ENCODE data around the gene CFAP20. TPM values are rescaled to one million over a fixed set of nuclear protein-coding genes. Genes with fewer than 3 reads are reported as not detected.

CFAP20 gene
- total RNA-seq, 1 experiment from 2014 or later: 60.4 TPM

- Histone ChIP-seq H3K79me1 (ENCODE audit: insufficient read depth, low read depth, low read length, poor library complexity, severe bottlenecking) (no peaks in the 10 kb centered on the region), H2BK12ac (ENCODE audit: insufficient read length, low read depth, low read length) (no peak overlapping the region), H2BK120ac (ENCODE audit: low read depth, low read length, poor library complexity, severe bottlenecking) (no peak overlapping the region), H3K9ac (ENCODE audit: extremely low read depth, insufficient read length, low read length) (no peak overlapping the region), H4K91ac (ENCODE audit: insufficient read length, low read depth, low read length) (no peak overlapping the region), H3K79me2 (ENCODE audit: insufficient read depth, low read length) (no peaks in the 10 kb centered on the region), H4K20me1 (ENCODE audit: control insufficient read depth, insufficient read depth, insufficient read length) (no peaks in the 10 kb centered on the region), H2AK5ac (ENCODE audit: insufficient read length, low read length) (no peak overlapping the region), H2BK15ac (ENCODE audit: low read depth, low read length) (no peak overlapping the region), H2BK20ac (ENCODE audit: low read depth, low read length, poor library complexity, severe bottlenecking) (no peak overlapping the region), H4K8ac (replicated peaks; ENCODE audit: insufficient read length, low read depth, low read length) (no peak overlapping the region), H2AFZ (ENCODE audit: low read length) (no peak overlapping the region), H3K27ac (ENCODE audit: insufficient read length, low read depth, low read length) (no peak overlapping the region), H4K5ac (ENCODE audit: insufficient read length, low read depth, low read length) (no peak overlapping the region), H3T11ph (ENCODE audit: low read length) (no peak overlapping the region), H3K4me2 (ENCODE audit: insufficient read depth, insufficient read length, low read length) (no peak overlapping the region), H3K23me2 (ENCODE audit: insufficient read length, low read depth, low read length, poor library complexity, severe bottlenecking) (no peaks in the 10 kb centered on the region), H3K4ac (ENCODE audit: low read depth, low read length) (no peak overlapping the region), H3K23ac (ENCODE audit: insufficient read length, low read depth, low read length) (no peak overlapping the region), H3K27me3 (ENCODE audit: insufficient read depth, low read length) (no peaks in the 10 kb centered on the region), H2BK5ac (ENCODE audit: insufficient read length, low read length) (no peak overlapping the region), H3K56ac (ENCODE audit: insufficient read length, low read depth, low read length) (no peak overlapping the region), H3K18ac (ENCODE audit: insufficient read length, low read depth, low read length) (no peak overlapping the region), H3K14ac (ENCODE audit: insufficient read depth, low read length) (no peak overlapping the region), H3K9me3 (ENCODE audit: control insufficient read depth, low read depth, low read length) (no peaks in the 10 kb centered on the region), H3K4me1 (ENCODE audit: insufficient read depth, low read length) (no peaks in the 10 kb centered on the region; the same call in 1 of the 2 replicates)
- Mint-ChIP-seq H3K4me3 (no peak overlapping the region), H3K9me3 (no peaks in the 10 kb centered on the region), H3K36me3 (ENCODE audit: insufficient read depth in 1 of 3, low read depth in 3 of 3) (no peaks in the 10 kb centered on the region), H3K4me1 (peaks cover 17 to 18% of the 10 kb centered on the region in 2 experiments), H3K27ac (no peak overlapping the region), H3K27me3 (ENCODE audit: low read depth) (peaks cover 10% of the 10 kb centered on the region)
- no CpG with 5 or more reads among the region's 9 CpGs for WGBS (ENCODE audit: extremely low coverage, insufficient read length, low lambda C conversion rate)
- no peak for TF ChIP-seq CTCF (conservative IDR thresholded peaks at IDR 0.05)
- DNase-seq: no peak
Observed at GRCh38 chr16:58088091-58088490, 41.1 kb downstream of the CFAP20 start.

Data from H9 (cell line).